Measurements from ENCODE around the gene ESPN. TPM values are rescaled to one million over a fixed set of nuclear protein-coding genes. Genes with fewer than 3 reads are reported as not detected.

The ESPN gene
- total and polyA plus RNA-seq, 2 of the 4 experiments (the other 2 are of a cell fraction) = under 0.01 to 0.02 TPM

DNA sequence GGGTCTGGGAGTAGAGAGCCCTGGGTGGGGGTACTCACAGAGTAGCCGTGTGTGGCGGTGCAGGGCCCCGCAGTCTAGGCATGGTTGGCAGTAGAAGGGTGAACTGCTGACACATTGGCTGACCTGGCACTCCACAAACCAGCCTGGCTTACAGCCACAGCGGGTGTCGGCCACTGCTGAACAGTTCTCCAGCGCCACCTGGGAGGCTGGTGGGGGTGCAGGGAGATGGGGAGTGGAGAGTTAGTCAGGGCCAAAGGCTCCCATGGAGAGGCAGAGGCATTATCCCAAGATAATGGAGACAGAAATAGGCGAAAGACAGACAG lies 39.9 kb downstream of the ESPN start:
- no TSS peak for BruUV-seq (replicated peaks)
- Histone ChIP-seq H2BK5ac (ENCODE audit: low read depth, low read length, poor library complexity, severe bottlenecking) (no peak overlapping the region), H2BK15ac (ENCODE audit: low read depth, low read length) (no peak overlapping the region), H3K9me1 (ENCODE audit: insufficient read depth, low read length) (no peaks in the 10 kb centered on the region), H4K5ac (ENCODE audit: low read depth, low read length) (no peak overlapping the region), H2BK20ac (ENCODE audit: low read depth, low read length) (no peak overlapping the region), H3K4ac (ENCODE audit: low read depth, low read length) (no peak overlapping the region), H3K4me3 (ENCODE audit: insufficient read depth, low read depth, low read length) (no peak overlapping the region), H3K9ac (ENCODE audit: low read depth, low read length) (no peak overlapping the region), H3K27ac (ENCODE audit: insufficient read depth, low read length) (no peak overlapping the region), H3K9me3 (ENCODE audit: control insufficient read depth, insufficient read depth, low read length) (no peaks in the 10 kb centered on the region), H2AK5ac (ENCODE audit: low read depth, low read length) (no peak overlapping the region), H2AFZ (replicated peaks; ENCODE audit: low read length, poor library complexity) (no peak overlapping the region), H3K56ac (ENCODE audit: extremely low read depth, insufficient read depth, low read length) (no peak overlapping the region), H3K36me3 (ENCODE audit: control insufficient read depth, insufficient read depth, low read length) (peaks cover 33% of the 10 kb centered on the region), H3K18ac (ENCODE audit: low read depth, low read length) (no peak overlapping the region), H2AK9ac (replicated peaks; ENCODE audit: low read depth, low read length, poor library complexity) (no peak overlapping the region), H3K4me1 (ENCODE audit: control insufficient read depth, insufficient read depth, low read length) (no peaks in the 10 kb centered on the region), H4K8ac (ENCODE audit: low read depth in 2 of 2, low read length in 2 of 2) (no peak overlapping the region), H4K91ac (ENCODE audit: insufficient read depth, low read depth, low read length) (no peak overlapping the region), H3K27me3 (ENCODE audit: control insufficient read depth, insufficient read depth, low read length) (peaks cover 14% of the 10 kb centered on the region), H3K79me1 (ENCODE audit: low read depth in 1 of 2, low read length in 2 of 2) (no peaks in the 10 kb centered on the region), H3K23ac (ENCODE audit: low read depth, low read length) (no peak overlapping the region), H2BK120ac (ENCODE audit: low read depth, low read length) (no peak overlapping the region), H3K4me2 (ENCODE audit: low read depth, low read length) (no peak overlapping the region), H4K20me1 (ENCODE audit: insufficient read depth, low read length) (no peaks in the 10 kb centered on the region), H3K14ac (replicated peaks; ENCODE audit: low read depth, low read length) (no peak overlapping the region)
- no peak for ATAC-seq (ENCODE audit: low read depth)
- 79% methylated on average over 3 of the region's 7 CpGs; no CpG with 5 or more reads in 1 of the 2 experiments for WGBS, 2 experiments (ENCODE audit: extremely low coverage in 2 of 2, insufficient read length in 1 of 2)
- POLR2A ChIA-PET (ENCODE audit: unreplicated experiment) = no interaction called here
- DNase-seq = no peak
- CTCF ChIA-PET = no interaction called here
- intact Hi-C loops (cut with micrococcal nuclease) (no loop called here), in situ Hi-C loops (cut with MboI; ENCODE audit: low sequenced_read_pairs) (no loop called here), dilution Hi-C loops (cut with HindIII; ENCODE audit: low sequenced_read_pairs, unreplicated experiment) (no loop called here)
- TF ChIP-seq RAD21 (IDR thresholded peaks at IDR 0.05; ENCODE audit: low read length) (no peak), FOS (IDR thresholded peaks at IDR 0.05; ENCODE audit: low read depth, low read length) (no peak), MAFK (IDR thresholded peaks at IDR 0.05; ENCODE audit: low read depth, low read length) (no peak), MXI1 (IDR thresholded peaks at IDR 0.05; ENCODE audit: borderline replicate concordance, low read depth, low read length) (no peak), MAZ (IDR thresholded peaks at IDR 0.05; ENCODE audit: borderline replicate concordance, low read depth, low read length) (no peak), SMC3 (IDR thresholded peaks at IDR 0.05; ENCODE audit: low read depth, low read length) (no peak)
- TF ChIP-seq, protein P1, sequence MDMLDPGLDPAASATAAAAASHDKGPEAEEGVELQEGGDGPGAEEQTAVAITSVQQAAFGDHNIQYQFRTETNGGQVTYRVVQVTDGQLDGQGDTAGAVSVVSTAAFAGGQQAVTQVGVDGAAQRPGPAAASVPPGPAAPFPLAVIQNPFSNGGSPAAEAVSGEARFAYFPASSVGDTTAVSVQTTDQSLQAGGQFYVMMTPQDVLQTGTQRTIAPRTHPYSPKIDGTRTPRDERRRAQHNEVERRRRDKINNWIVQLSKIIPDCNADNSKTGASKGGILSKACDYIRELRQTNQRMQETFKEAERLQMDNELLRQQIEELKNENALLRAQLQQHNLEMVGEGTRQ (IDR thresholded peaks at IDR 0.05; ENCODE audit: low read depth, low read length) = no peak
